ENCODE measurements around the gene ABHD18. TPM values are rescaled to one million over a fixed set of nuclear protein-coding genes. Genes with fewer than 3 reads are reported as not detected.
"Not testable (repeated sequence)": the region's sequence is repeated elsewhere in the genome, so short reads cannot be mapped to it uniquely, and the experiment has no call there.

Gene ABHD18
- total and polyA plus RNA-seq, 2 experiments from 2014 or later = 8.6 to 14.4 TPM

DNA sequence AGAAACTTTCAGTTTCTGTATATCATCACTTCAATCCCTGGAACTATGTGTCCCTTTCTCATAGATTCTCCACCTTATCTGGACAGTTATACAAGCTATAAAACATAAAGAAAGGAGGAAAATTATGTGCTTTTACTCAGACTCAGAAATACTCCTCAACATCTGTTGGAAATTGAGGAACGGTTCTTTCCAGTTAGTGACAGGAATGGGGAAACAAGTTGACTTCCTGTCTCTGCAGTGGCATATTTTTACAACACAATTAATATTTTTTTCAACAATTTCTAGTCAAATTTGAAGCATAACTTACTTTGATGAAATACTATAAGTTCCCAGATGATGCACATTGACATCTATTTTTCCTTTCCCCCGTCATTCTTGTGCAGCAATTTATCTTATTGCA lies 27.9 kb downstream of the ABHD18 start:
- H3K36me3 ChIP-seq (replicated peaks; ENCODE audit: insufficient read depth, low read depth) = no peaks in the 10 kb centered on the region
- no peaks in the 10 kb centered on the region for H3K4me1 ChIP-seq (ENCODE audit: insufficient read depth)
- H3K27me3 ChIP-seq = no peaks in the 10 kb centered on the region
- no peak overlapping the region for H3K4me2 ChIP-seq
- H3K27ac ChIP-seq = no peak overlapping the region
- no peaks in the 10 kb centered on the region for H4K20me1 ChIP-seq (ENCODE audit: insufficient read depth, poor library complexity, severe bottlenecking)
- H3K79me2 ChIP-seq = no peaks in the 10 kb centered on the region
- no peak overlapping the region for H2AFZ ChIP-seq
- 81% methylated on average over 2 of the region's 2 CpGs for WGBS (ENCODE audit: low lambda C conversion rate, missing lambda C conversion rate)
- H3K4me3 ChIP-seq = no peak overlapping the region
- DNase-seq (ENCODE audit: low spot score) = no peak
- H3K9me2 ChIP-seq (replicated peaks; ENCODE audit: insufficient read depth) = no peaks in the 10 kb centered on the region
- H3K9me3 ChIP-seq (ENCODE audit: low read depth) = no peaks in the 10 kb centered on the region
- TF ChIP-seq, protein P1, sequence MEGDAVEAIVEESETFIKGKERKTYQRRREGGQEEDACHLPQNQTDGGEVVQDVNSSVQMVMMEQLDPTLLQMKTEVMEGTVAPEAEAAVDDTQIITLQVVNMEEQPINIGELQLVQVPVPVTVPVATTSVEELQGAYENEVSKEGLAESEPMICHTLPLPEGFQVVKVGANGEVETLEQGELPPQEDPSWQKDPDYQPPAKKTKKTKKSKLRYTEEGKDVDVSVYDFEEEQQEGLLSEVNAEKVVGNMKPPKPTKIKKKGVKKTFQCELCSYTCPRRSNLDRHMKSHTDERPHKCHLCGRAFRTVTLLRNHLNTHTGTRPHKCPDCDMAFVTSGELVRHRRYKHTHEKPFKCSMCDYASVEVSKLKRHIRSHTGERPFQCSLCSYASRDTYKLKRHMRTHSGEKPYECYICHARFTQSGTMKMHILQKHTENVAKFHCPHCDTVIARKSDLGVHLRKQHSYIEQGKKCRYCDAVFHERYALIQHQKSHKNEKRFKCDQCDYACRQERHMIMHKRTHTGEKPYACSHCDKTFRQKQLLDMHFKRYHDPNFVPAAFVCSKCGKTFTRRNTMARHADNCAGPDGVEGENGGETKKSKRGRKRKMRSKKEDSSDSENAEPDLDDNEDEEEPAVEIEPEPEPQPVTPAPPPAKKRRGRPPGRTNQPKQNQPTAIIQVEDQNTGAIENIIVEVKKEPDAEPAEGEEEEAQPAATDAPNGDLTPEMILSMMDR (IDR thresholded peaks at IDR 0.05; ENCODE audit: poor library complexity) = no peak

DNA sequence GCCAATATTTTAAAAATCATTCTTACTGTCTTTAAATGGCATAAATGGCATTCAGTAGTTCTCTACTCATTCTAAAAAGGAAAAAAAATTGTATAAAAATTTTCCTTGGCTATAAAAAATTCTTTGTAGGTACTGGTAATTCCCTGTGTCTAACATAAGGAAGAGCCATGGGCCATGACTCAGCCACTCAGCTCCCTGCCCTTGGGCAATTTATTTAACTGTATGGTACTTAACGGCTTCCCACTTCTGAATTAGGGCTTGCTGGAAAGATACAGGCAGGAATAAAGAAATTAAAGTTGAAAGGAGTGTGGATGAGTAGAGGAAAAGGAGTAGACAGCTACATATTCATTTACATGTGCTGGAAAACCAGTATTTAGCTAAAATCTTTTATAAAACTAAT lies 30.6 kb downstream of the ABHD18 start:
- no peak for TF ChIP-seq EZH2phosphoT487 (IDR thresholded peaks at IDR 0.05; ENCODE audit: low read depth, severe bottlenecking, unreplicated experiment)
- TF ChIP-seq, protein P1 (IDR thresholded peaks at IDR 0.05; ENCODE audit: poor library complexity) = no peak
- TF ChIP-seq EZH2 (IDR thresholded peaks at IDR 0.05; ENCODE audit: borderline replicate concordance) = no peak
- DNase-seq (ENCODE audit: low spot score) = no peak
- no peaks in the 10 kb centered on the region for H3K4me1 ChIP-seq (ENCODE audit: insufficient read depth)

DNA sequence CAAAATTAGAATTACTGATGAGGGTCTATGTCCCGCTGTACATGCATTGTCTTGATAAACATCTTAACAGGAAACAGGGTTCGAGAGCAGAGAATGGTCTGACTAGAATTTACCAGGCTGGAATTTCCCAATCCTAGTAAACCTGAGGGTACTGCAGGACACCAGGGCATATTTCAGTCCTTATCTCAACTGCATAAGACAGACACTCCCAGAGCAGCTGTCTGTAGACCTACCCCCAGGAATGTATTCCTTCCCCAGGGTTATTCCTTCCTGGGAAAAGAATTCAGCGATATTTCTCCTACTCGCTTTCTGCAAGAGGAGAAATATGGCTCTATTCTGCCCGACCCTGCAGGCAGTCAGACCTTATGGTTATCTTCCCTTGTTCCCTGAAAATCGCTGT lies 31.3 kb downstream of the ABHD18 start:
- 96% methylated on average over 6 of the region's 6 CpGs for WGBS (ENCODE audit: low lambda C conversion rate, missing lambda C conversion rate)
- not testable (repeated sequence) for H3K4me2 ChIP-seq; H3K9me2 ChIP-seq (replicated peaks; ENCODE audit: insufficient read depth); H3K36me3 ChIP-seq (replicated peaks; ENCODE audit: insufficient read depth, low read depth); H3K27me3 ChIP-seq; H3K4me3 ChIP-seq; DNase-seq (ENCODE audit: low spot score); H3K4me1 ChIP-seq (ENCODE audit: insufficient read depth); H3K27ac ChIP-seq; H2AFZ ChIP-seq; H4K20me1 ChIP-seq (ENCODE audit: insufficient read depth, poor library complexity, severe bottlenecking); H3K79me2 ChIP-seq; H3K9me3 ChIP-seq (ENCODE audit: low read depth)

More for the DNA sequence above, 30.6 kb downstream of the ABHD18 start:
- Histone ChIP-seq H4K20me1 (ENCODE audit: insufficient read depth, poor library complexity, severe bottlenecking) (no peaks in the 10 kb centered on the region), H3K9me2 (replicated peaks; ENCODE audit: insufficient read depth) (no peaks in the 10 kb centered on the region), H2AFZ (no peak overlapping the region), H3K27me3 (no peaks in the 10 kb centered on the region), H3K4me3 (no peak overlapping the region), H3K36me3 (replicated peaks; ENCODE audit: insufficient read depth, low read depth) (no peaks in the 10 kb centered on the region), H3K4me2 (no peak overlapping the region), H3K9me3 (ENCODE audit: low read depth) (no peaks in the 10 kb centered on the region), H3K79me2 (no peaks in the 10 kb centered on the region), H3K27ac (no peak overlapping the region)
- WGBS (ENCODE audit: low lambda C conversion rate, missing lambda C conversion rate) = 96% methylated on average over 1 of the region's 1 CpG

DNA sequence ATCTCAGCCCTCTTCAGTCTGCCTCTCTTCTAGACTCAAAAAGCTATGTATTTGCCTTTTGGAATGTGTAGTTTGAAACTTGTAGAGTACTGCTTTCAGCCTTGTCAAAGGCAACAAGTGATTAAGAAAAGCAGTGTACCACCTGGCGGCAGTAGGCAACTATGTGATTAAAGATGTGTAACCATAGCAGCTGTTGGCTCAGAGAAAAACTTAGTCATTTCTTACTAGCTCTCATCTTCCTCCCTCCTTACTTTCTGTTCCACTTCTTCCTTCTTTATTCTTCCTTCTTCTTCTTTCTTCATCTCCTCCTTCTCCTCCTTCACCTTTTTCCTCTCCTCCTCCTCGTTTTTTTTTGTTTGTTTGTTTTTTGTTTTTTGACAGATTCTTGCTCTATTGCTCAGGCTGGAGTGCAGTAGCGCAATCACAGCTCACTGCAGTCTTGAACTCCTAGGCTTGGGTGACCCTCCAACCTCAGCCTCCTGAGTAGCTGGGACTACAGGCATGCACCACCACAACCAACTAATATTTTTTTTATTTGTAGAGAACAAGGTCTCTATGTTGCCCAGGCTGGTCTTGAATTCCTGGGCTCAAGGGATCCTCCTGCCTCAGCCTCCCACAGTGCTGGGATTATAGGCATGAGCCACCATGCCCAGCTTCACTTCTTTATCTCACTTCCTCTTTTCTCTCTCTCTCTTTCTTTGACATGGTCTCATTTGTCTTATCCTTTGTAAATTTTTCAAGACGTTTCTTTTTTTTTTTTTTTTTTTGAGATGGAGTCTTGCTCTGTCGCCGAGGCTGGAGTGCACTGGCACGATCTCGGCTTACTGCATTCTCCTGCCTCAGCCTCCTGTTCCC lies 32.6 kb downstream of the ABHD18 start:
- 92% methylated on average over 8 of the region's 8 CpGs for WGBS (ENCODE audit: low lambda C conversion rate, missing lambda C conversion rate)
- H3K27ac ChIP-seq = no peak overlapping the region
- H3K36me3 ChIP-seq (replicated peaks; ENCODE audit: insufficient read depth, low read depth) = no peaks in the 10 kb centered on the region
- H3K4me3 ChIP-seq = no peak overlapping the region
- H3K79me2 ChIP-seq = no peaks in the 10 kb centered on the region
- H3K4me1 ChIP-seq (ENCODE audit: insufficient read depth) = no peaks in the 10 kb centered on the region
- no peaks in the 10 kb centered on the region for H3K9me3 ChIP-seq (ENCODE audit: low read depth)
- H3K4me2 ChIP-seq = no peak overlapping the region
- H3K9me2 ChIP-seq (replicated peaks; ENCODE audit: insufficient read depth) = no peaks in the 10 kb centered on the region
- H4K20me1 ChIP-seq (ENCODE audit: insufficient read depth, poor library complexity, severe bottlenecking) = no peaks in the 10 kb centered on the region
- TF ChIP-seq, protein P1 (IDR thresholded peaks at IDR 0.05; ENCODE audit: poor library complexity) = no peak
- TF ChIP-seq EZH2phosphoT487 (IDR thresholded peaks at IDR 0.05; ENCODE audit: low read depth, severe bottlenecking, unreplicated experiment) (no peak), EZH2 (IDR thresholded peaks at IDR 0.05; ENCODE audit: borderline replicate concordance) (no peak)
- no peak for DNase-seq (ENCODE audit: low spot score)
- H3K27me3 ChIP-seq = no peaks in the 10 kb centered on the region
- no peak overlapping the region for H2AFZ ChIP-seq
